HEK293 (cell line): ENCODE measurements around the gene MACROD1.
"Not testable (repeated sequence)": the region's sequence is repeated elsewhere in the genome, so short reads cannot be mapped to it uniquely, and the experiment has no call there.

Source experiments
- CTCF ChIA-PET: fragments of 350-600 bp; formaldehyde crosslinking; extraction: SDS; loops from one replicate; lab custom pipeline; 2021; ENCODE audit warnings: antibody characterized with exemption; lab: Yijun Ruan, JAX
- POLR2A ChIA-PET: fragments of 300-600 bp; formaldehyde crosslinking; extraction: SDS; loops from one replicate; lab custom pipeline; 2020; ENCODE audit warnings: antibody characterized with exemption, inconsistent platforms; lab: Yijun Ruan, JAX
- H3K27ac ChIP-seq: fragments of 200-500 bp; sonication (Bioruptor generic); 2 replicates; pipeline ENCODE4 v1.5.1; 2014; ENCODE audit warnings: low read depth, low read length, control low read depth, inconsistent platforms; ENCODE audit errors: extremely low read depth
- H3K36me3 ChIP-seq, 2 experiments: fragments of 200-500 bp in 1 of 2; sonication (Bioruptor generic) in 1 of 2; 1 replicate in 1 of 2; 2 replicates in 1 of 2; pipeline ENCODE4 v1.5.1; 2014 to 2017; ENCODE audit warnings: inconsistent platforms in 2 of 2, low read length in 2 of 2; ENCODE audit not compliant: control insufficient read depth in 2 of 2, insufficient read depth in 1 of 2
- H3K4me1 ChIP-seq: fragments of 200-500 bp; sonication (Bioruptor generic); 2 replicates; pipeline ENCODE4 v1.5.1; 2014; ENCODE audit warnings: mild to moderate bottlenecking, low read length, inconsistent platforms; ENCODE audit not compliant: control insufficient read depth, insufficient read depth
- H3K4me3 ChIP-seq: 2 replicates; pipeline ENCODE4 v1.5.1; 2011; ENCODE audit warnings: low read depth, mild to moderate bottlenecking, control low read depth, low read length, moderate library complexity
- H3K9me3 ChIP-seq: fragments of 200-500 bp; sonication (Bioruptor generic); 2 replicates; pipeline ENCODE4 v1.5.1; 2014; ENCODE audit warnings: low read depth, low read length, inconsistent platforms; ENCODE audit not compliant: control insufficient read depth, insufficient read depth
- KLF10 ChIP-seq: fragments of 450-650 bp; IDR thresholded peaks from 2 replicates; pipeline ENCODE4 v1.5.1; 2018; ENCODE audit warnings: missing biosample characterization, mild to moderate bottlenecking, missing genetic modification characterization
- KLF7 ChIP-seq: fragments of 450-650 bp; formaldehyde crosslinking; IDR thresholded peaks from 2 replicates; pipeline ENCODE4 v1.5.1; 2016; ENCODE audit warnings: missing biosample characterization, missing genetic modification characterization, borderline replicate concordance
- OSR2 ChIP-seq: fragments of 450-650 bp; formaldehyde crosslinking; IDR thresholded peaks from 2 replicates; pipeline ENCODE4 v1.5.1; 2016; ENCODE audit warnings: missing biosample characterization, missing genetic modification characterization
- ZNF211 ChIP-seq: fragments of 450-650 bp; formaldehyde crosslinking; IDR thresholded peaks from 2 replicates; pipeline ENCODE4 v1.5.1; 2016; ENCODE audit warnings: low read depth, missing biosample characterization, missing genetic modification characterization
- ZNF214 ChIP-seq: fragments of 450-650 bp; formaldehyde crosslinking; IDR thresholded peaks from 2 replicates; pipeline ENCODE4 v1.5.1; 2017; ENCODE audit warnings: missing biosample characterization, mild to moderate bottlenecking, missing genetic modification characterization, borderline replicate concordance
- ZNF398 ChIP-seq: fragments of 450-650 bp; formaldehyde crosslinking; IDR thresholded peaks from 2 replicates; pipeline ENCODE4 v1.5.1; 2017; ENCODE audit warnings: missing biosample characterization, missing genetic modification characterization
- ZNF600 ChIP-seq: fragments of 450-650 bp; formaldehyde crosslinking; IDR thresholded peaks from 2 replicates; pipeline ENCODE4 v1.5.1; 2016; ENCODE audit warnings: missing biosample characterization, missing genetic modification characterization
- ZNF629 ChIP-seq: fragments of 450-650 bp; formaldehyde crosslinking; IDR thresholded peaks from 2 replicates; pipeline ENCODE4 v1.5.1; 2017; ENCODE audit warnings: missing biosample characterization, missing genetic modification characterization
- ZNF658 ChIP-seq: fragments of 450-650 bp; formaldehyde crosslinking; IDR thresholded peaks from 2 replicates; pipeline ENCODE4; 2016; ENCODE audit warnings: missing biosample characterization, missing genetic modification characterization
- ZNF664 ChIP-seq: fragments of 450-650 bp; formaldehyde crosslinking; IDR thresholded peaks from 2 replicates; pipeline ENCODE4 v1.5.1; 2016; ENCODE audit warnings: missing biosample characterization, missing genetic modification characterization
- ZNF670 ChIP-seq: fragments of 450-650 bp; formaldehyde crosslinking; IDR thresholded peaks from 2 replicates; pipeline ENCODE4 v1.5.1; 2016; ENCODE audit warnings: missing biosample characterization, missing genetic modification characterization, low read depth
- TF ChIP-seq, protein P1 (sequence below): fragments of 450-650 bp; formaldehyde crosslinking; IDR thresholded peaks from 2 replicates; pipeline ENCODE4 v1.5.1; 2016; ENCODE audit warnings: missing biosample characterization, missing genetic modification characterization
- TF ChIP-seq, protein P2 (sequence below): fragments of 450-650 bp; formaldehyde crosslinking; IDR thresholded peaks from 2 replicates; pipeline ENCODE4 v1.5.1; 2016; ENCODE audit warnings: missing biosample characterization, missing genetic modification characterization
- TF ChIP-seq, protein P3 (sequence below): fragments of 450-650 bp; formaldehyde crosslinking; IDR thresholded peaks from 2 replicates; pipeline ENCODE4 v1.5.1; 2016; ENCODE audit warnings: missing biosample characterization, missing genetic modification characterization, low read depth
- TF ChIP-seq, protein P4 (sequence below): fragments of 450-650 bp; formaldehyde crosslinking; IDR thresholded peaks from 2 replicates; pipeline ENCODE4 v1.5.1; 2016; ENCODE audit warnings: missing biosample characterization, missing genetic modification characterization
- TF ChIP-seq, protein P5 (sequence below): fragments of 450-650 bp; formaldehyde crosslinking; IDR thresholded peaks from 2 replicates; pipeline ENCODE4 v1.5.1; 2016; ENCODE audit warnings: missing biosample characterization, missing genetic modification characterization
- TF ChIP-seq, protein P6 (sequence below): fragments of 450-650 bp; formaldehyde crosslinking; IDR thresholded peaks from 2 replicates; pipeline ENCODE4 v1.5.1; 2016; ENCODE audit warnings: missing biosample characterization, missing genetic modification characterization

Gene MACROD1

GRCh38 chr11:64163951-64164350, 2.0 kb downstream of the MACROD1 start (continued):
- TF ChIP-seq KLF7 (tag by site-specific recombination) (no peak), ZNF211 (tag by site-specific recombination) (no peak), ZNF664 (tag by site-specific recombination) (no peak), ZNF214 (tag by site-specific recombination) (no peak), ZNF658 (tag by site-specific recombination) (no peak), ZNF398 (tag by site-specific recombination) (no peak), ZNF670 (tag by site-specific recombination) (no peak), KLF10 (tag by site-specific recombination) (no peak)
- TF ChIP-seq, protein P1, sequence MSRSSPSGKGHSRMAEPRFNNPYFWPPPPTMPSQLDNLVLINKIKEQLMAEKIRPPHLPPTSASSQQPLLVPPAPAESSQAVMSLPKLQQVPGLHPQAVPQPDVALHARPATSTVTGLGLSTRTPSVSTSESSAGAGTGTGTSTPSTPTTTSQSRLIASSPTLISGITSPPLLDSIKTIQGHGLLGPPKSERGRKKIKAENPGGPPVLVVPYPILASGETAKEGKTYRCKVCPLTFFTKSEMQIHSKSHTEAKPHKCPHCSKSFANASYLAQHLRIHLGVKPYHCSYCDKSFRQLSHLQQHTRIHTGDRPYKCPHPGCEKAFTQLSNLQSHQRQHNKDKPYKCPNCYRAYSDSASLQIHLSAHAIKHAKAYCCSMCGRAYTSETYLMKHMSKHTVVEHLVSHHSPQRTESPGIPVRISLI (tag by site-specific recombination) = no peak
- TF ChIP-seq, protein P2, sequence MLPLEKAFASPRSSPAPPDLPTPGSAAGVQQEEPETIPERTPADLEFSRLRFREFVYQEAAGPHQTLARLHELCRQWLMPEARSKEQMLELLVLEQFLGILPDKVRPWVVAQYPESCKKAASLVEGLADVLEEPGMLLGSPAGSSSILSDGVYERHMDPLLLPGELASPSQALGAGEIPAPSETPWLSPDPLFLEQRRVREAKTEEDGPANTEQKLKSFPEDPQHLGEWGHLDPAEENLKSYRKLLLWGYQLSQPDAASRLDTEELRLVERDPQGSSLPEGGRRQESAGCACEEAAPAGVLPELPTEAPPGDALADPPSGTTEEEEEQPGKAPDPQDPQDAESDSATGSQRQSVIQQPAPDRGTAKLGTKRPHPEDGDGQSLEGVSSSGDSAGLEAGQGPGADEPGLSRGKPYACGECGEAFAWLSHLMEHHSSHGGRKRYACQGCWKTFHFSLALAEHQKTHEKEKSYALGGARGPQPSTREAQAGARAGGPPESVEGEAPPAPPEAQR (tag by site-specific recombination) = no peak
- TF ChIP-seq, protein P3, sequence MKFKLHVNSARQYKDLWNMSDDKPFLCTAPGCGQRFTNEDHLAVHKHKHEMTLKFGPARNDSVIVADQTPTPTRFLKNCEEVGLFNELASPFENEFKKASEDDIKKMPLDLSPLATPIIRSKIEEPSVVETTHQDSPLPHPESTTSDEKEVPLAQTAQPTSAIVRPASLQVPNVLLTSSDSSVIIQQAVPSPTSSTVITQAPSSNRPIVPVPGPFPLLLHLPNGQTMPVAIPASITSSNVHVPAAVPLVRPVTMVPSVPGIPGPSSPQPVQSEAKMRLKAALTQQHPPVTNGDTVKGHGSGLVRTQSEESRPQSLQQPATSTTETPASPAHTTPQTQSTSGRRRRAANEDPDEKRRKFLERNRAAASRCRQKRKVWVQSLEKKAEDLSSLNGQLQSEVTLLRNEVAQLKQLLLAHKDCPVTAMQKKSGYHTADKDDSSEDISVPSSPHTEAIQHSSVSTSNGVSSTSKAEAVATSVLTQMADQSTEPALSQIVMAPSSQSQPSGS (tag by site-specific recombination) = no peak
- TF ChIP-seq, all 188 proteins: peak for 0

DNA sequence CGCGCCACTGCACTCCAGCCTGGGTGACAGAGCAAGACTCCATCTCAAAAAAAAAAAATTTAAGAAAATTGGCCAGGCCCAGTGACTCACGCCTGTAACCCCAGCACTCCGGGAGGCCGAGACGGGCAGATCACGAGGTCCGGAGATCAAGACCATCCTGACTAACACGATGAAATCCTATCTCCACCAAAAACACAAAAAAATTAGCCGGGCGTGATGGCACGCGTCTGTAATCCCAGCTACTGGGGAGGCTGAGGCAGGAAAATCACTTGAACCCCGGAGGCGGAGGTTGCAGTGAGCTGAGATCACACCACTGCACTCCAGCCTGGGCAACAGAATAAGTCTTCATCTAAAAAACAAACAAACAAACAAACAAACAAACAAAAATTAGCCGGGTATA, 3.1 kb downstream of the MACROD1 start:
- POLR2A ChIA-PET, H3K4me1 ChIP-seq, H3K27ac ChIP-seq, H3K36me3 ChIP-seq, H3K4me3 ChIP-seq, H3K9me3 ChIP-seq: not testable (repeated sequence)
- TF ChIP-seq, protein P4, sequence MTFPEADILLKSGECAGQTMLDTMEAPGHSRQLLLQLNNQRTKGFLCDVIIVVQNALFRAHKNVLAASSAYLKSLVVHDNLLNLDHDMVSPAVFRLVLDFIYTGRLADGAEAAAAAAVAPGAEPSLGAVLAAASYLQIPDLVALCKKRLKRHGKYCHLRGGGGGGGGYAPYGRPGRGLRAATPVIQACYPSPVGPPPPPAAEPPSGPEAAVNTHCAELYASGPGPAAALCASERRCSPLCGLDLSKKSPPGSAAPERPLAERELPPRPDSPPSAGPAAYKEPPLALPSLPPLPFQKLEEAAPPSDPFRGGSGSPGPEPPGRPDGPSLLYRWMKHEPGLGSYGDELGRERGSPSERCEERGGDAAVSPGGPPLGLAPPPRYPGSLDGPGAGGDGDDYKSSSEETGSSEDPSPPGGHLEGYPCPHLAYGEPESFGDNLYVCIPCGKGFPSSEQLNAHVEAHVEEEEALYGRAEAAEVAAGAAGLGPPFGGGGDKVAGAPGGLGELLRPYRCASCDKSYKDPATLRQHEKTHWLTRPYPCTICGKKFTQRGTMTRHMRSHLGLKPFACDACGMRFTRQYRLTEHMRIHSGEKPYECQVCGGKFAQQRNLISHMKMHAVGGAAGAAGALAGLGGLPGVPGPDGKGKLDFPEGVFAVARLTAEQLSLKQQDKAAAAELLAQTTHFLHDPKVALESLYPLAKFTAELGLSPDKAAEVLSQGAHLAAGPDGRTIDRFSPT (tag by site-specific recombination) = peak; percentile 31; the same call in 1 of the 2 replicates
- TF ChIP-seq, protein P5, sequence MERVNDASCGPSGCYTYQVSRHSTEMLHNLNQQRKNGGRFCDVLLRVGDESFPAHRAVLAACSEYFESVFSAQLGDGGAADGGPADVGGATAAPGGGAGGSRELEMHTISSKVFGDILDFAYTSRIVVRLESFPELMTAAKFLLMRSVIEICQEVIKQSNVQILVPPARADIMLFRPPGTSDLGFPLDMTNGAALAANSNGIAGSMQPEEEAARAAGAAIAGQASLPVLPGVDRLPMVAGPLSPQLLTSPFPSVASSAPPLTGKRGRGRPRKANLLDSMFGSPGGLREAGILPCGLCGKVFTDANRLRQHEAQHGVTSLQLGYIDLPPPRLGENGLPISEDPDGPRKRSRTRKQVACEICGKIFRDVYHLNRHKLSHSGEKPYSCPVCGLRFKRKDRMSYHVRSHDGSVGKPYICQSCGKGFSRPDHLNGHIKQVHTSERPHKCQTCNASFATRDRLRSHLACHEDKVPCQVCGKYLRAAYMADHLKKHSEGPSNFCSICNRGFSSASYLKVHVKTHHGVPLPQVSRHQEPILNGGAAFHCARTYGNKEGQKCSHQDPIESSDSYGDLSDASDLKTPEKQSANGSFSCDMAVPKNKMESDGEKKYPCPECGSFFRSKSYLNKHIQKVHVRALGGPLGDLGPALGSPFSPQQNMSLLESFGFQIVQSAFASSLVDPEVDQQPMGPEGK (tag by site-specific recombination) = peak; percentile 50; the same call in 1 of the 2 replicates
- TF ChIP-seq ZNF600 (tag by site-specific recombination) (peak; percentile 77), ZNF629 (tag by site-specific recombination) (peak; percentile 63; the same call in 1 of the 2 replicates), OSR2 (peak; percentile 82)
- TF ChIP-seq, protein P6, sequence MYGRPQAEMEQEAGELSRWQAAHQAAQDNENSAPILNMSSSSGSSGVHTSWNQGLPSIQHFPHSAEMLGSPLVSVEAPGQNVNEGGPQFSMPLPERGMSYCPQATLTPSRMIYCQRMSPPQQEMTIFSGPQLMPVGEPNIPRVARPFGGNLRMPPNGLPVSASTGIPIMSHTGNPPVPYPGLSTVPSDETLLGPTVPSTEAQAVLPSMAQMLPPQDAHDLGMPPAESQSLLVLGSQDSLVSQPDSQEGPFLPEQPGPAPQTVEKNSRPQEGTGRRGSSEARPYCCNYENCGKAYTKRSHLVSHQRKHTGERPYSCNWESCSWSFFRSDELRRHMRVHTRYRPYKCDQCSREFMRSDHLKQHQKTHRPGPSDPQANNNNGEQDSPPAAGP = 0 out of 2 replicates have a peak, but pooled peaks have one; percentile 26
- CTCF ChIA-PET = interaction anchor here (1.2 to 1.5 kb wide), 2 partner anchors 10 to 17 kb away, joined by 4 to 8 read pairs; no protein-coding TSS in a partner anchor
